CD14-positive monocyte (primary cell): ENCODE results near the gene NLRC4. TPM values are rescaled to one million over a fixed set of nuclear protein-coding genes. Genes with fewer than 3 reads are reported as not detected.

Source experiments
- DNase-seq, 3 donors: peaks; one replicate each; pipeline ENCODE4 v3.0.0-alpha.2; 2011 to 2022
- H2AFZ ChIP-seq: 2 replicates; pipeline ENCODE4 v1.6.0; 2012; ENCODE audit warnings: mild to moderate bottlenecking, low read depth, low read length, inconsistent platforms; ENCODE audit not compliant: insufficient read depth, poor library complexity, severe bottlenecking
- H3K27ac ChIP-seq, 2 donors: 1 replicate in 1 of 2; 2 replicates in 1 of 2; pipeline ENCODE4 v1.5.1; 2012 to 2013; ENCODE audit warnings: low read length in 2 of 2, control low read depth in 1 of 2, inconsistent platforms in 1 of 2, low read depth in 1 of 2, mild to moderate bottlenecking in 1 of 2
- H3K27me3 ChIP-seq, 2 donors: one replicate each; pipeline versions ENCODE4 v1.6.0 to v1.6.1; 2011 to 2013; ENCODE audit warnings: low read length in 2 of 2; ENCODE audit not compliant: control insufficient read depth in 2 of 2, insufficient read depth in 2 of 2
- H3K36me3 ChIP-seq, 2 donors: replicated peaks in 1 of 2; 1 replicate in 1 of 2; 2 replicates in 1 of 2; pipeline versions ENCODE4 v1.5.1 to v1.6.1; 2012 to 2013; ENCODE audit warnings: low read length in 2 of 2, control low read depth in 1 of 2, inconsistent platforms in 1 of 2, mild to moderate bottlenecking in 1 of 2; ENCODE audit not compliant: insufficient read depth in 2 of 2, control insufficient read depth in 1 of 2
- H3K4me1 ChIP-seq, 2 donors: 1 replicate in 1 of 2; 2 replicates in 1 of 2; pipeline versions ENCODE4 v1.5.1 to v1.6.1; 2012 to 2013; ENCODE audit warnings: low read length in 2 of 2, control low read depth in 1 of 2, inconsistent platforms in 1 of 2, mild to moderate bottlenecking in 1 of 2, moderate library complexity in 1 of 2; ENCODE audit not compliant: insufficient read depth in 2 of 2, control insufficient read depth in 1 of 2
- H3K4me2 ChIP-seq: replicated peaks from 2 replicates; pipeline ENCODE3; 2012; ENCODE audit warnings: low read length, moderate library complexity, mild to moderate bottlenecking; ENCODE audit not compliant: poor library complexity, severe bottlenecking; ENCODE audit errors: extremely low read depth
- H3K4me3 ChIP-seq, 3 experiments: fragments of 200-600 bp in 1 of 3; sonication (generic) in 1 of 3; replicated peaks in 1 of 3; 1 replicate in 2 of 3; 2 replicates in 1 of 3; pipeline ENCODE4 v1.5.1; 2011 to 2013; ENCODE audit warnings: low read length in 3 of 3, mild to moderate bottlenecking in 3 of 3, control low read depth in 2 of 3, low read depth in 2 of 3, inconsistent platforms in 1 of 3, moderate library complexity in 1 of 3
- H3K79me2 ChIP-seq: 2 replicates; pipeline ENCODE4 v1.6.0; 2012; ENCODE audit warnings: mild to moderate bottlenecking, control low read depth, inconsistent platforms, low read length, moderate library complexity; ENCODE audit not compliant: insufficient read depth
- H3K9ac ChIP-seq: 2 replicates; pipeline ENCODE4 v1.6.0; 2017; ENCODE audit warnings: low read length, mild to moderate bottlenecking; ENCODE audit not compliant: insufficient read depth, poor library complexity, severe bottlenecking
- H3K9me3 ChIP-seq, 2 donors: replicated peaks in 1 of 2; 1 replicate in 1 of 2; 2 replicates in 1 of 2; pipeline versions ENCODE4 v1.5.1 to v1.6.1; 2012 to 2013; ENCODE audit warnings: low read length in 2 of 2, control low read depth in 1 of 2; ENCODE audit not compliant: control insufficient read depth in 1 of 2, insufficient read depth in 1 of 2
- H4K20me1 ChIP-seq: 2 replicates; pipeline ENCODE4 v1.6.0; 2012; ENCODE audit warnings: mild to moderate bottlenecking, low read length, control low read depth, moderate library complexity; ENCODE audit not compliant: insufficient read depth
- H3K27ac Mint-ChIP-seq, 7 donors: one replicate each; pipeline ENCODE4 v1.8.0; 2020; ENCODE audit warnings: mild to moderate bottlenecking in 7 of 7, mixed read lengths in 7 of 7, moderate library complexity in 6 of 7, inconsistent platforms in 2 of 7
- H3K27me3 Mint-ChIP-seq, 3 donors: one replicate each; pipeline ENCODE4 v1.8.0; 2021 to 2022; ENCODE audit warnings: low read depth in 3 of 3, mild to moderate bottlenecking in 3 of 3, mixed read lengths in 3 of 3, moderate library complexity in 3 of 3, inconsistent platforms in 1 of 3
- H3K36me3 Mint-ChIP-seq, 2 donors: one replicate each; pipeline ENCODE4 v1.8.0; 2020; ENCODE audit warnings: mixed read lengths in 2 of 2, inconsistent platforms in 1 of 2, mild to moderate bottlenecking in 1 of 2
- H3K4me1 Mint-ChIP-seq: one replicate; pipeline ENCODE4 v1.8.0; 2020; ENCODE audit warnings: mild to moderate bottlenecking, mixed read lengths
- H3K4me3 Mint-ChIP-seq, 2 donors: one replicate each; pipeline ENCODE4 v1.8.0; 2020; ENCODE audit warnings: mild to moderate bottlenecking in 2 of 2, mixed read lengths in 2 of 2, moderate library complexity in 1 of 2
- H3K9me3 Mint-ChIP-seq, 7 donors: one replicate each; pipeline ENCODE4 v1.8.0; 2020 to 2022; ENCODE audit warnings: mixed read lengths in 7 of 7, mild to moderate bottlenecking in 6 of 7, moderate library complexity in 6 of 7, inconsistent platforms in 2 of 7
- WGBS: methylation state at CpG from one replicate; pipeline ENCODE4 v1.1.5; 2013; ENCODE audit warnings: missing lambda C conversion rate; ENCODE audit not compliant: insufficient coverage; 5-methylcytosine and 5-hydroxymethylcytosine counted together
- intact Hi-C, 2 donors: fragments of 100-400 bp; cut with micrococcal nuclease; formaldehyde crosslinking; loops; one replicate each; pipeline versions ENCODE4 v1.15.0 to v1.15.1; 2023
- polyA minus RNA-seq: library from RNA; depleted of rRNA, polyadenylated mRNA; stranded (reverse); fragments of >200 nt; gene quantifications from 2 replicates; pipeline ENCODE4 v1.2.3, GENCODE V29; 2012
- polyA plus RNA-seq, 3 donors: library from polyadenylated mRNA; depleted of rRNA in 1 of 3; unstranded in 2 of 3; stranded (reverse) in 1 of 3; fragments of 300-500 nt in 2 of 3; fragments of >200 nt in 1 of 3; fragmentation: Illumina TruSeq in 2 of 3; gene quantifications; 1 replicate in 2 of 3; 2 replicates in 1 of 3; pipeline ENCODE4 v1.2.3, GENCODE V29; 2012 to 2021
- total RNA-seq, 12 experiments: library from RNA in 1 of 12; stranded (reverse) in 1 of 12; fragments of 120-200 nt in 1 of 12; gene quantifications; one replicate each; pipeline ENCODE4 v1.2.4 and lab custom pipeline; 2013 to 2026; ENCODE audit warnings: mixed read lengths in 6 of 12, inconsistent platforms in 1 of 12
- TF ChIP-seq, protein P1 (sequence below): fragments of 200-600 bp; IDR thresholded peaks from one replicate; pipeline ENCODE4 v1.8.0; 2022; ENCODE audit warnings: antibody characterized with exemption, mild to moderate bottlenecking

Gene NLRC4, protein sequence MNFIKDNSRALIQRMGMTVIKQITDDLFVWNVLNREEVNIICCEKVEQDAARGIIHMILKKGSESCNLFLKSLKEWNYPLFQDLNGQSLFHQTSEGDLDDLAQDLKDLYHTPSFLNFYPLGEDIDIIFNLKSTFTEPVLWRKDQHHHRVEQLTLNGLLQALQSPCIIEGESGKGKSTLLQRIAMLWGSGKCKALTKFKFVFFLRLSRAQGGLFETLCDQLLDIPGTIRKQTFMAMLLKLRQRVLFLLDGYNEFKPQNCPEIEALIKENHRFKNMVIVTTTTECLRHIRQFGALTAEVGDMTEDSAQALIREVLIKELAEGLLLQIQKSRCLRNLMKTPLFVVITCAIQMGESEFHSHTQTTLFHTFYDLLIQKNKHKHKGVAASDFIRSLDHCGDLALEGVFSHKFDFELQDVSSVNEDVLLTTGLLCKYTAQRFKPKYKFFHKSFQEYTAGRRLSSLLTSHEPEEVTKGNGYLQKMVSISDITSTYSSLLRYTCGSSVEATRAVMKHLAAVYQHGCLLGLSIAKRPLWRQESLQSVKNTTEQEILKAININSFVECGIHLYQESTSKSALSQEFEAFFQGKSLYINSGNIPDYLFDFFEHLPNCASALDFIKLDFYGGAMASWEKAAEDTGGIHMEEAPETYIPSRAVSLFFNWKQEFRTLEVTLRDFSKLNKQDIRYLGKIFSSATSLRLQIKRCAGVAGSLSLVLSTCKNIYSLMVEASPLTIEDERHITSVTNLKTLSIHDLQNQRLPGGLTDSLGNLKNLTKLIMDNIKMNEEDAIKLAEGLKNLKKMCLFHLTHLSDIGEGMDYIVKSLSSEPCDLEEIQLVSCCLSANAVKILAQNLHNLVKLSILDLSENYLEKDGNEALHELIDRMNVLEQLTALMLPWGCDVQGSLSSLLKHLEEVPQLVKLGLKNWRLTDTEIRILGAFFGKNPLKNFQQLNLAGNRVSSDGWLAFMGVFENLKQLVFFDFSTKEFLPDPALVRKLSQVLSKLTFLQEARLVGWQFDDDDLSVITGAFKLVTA
- total RNA-seq (2013): 103 TPM
- polyA plus RNA-seq: 10 to 100 TPM; 18.8 to 38.3 (median 27.3) TPM
- 28.1 and 43.2 TPM in 2 replicates for polyA minus RNA-seq
- total RNA-seq (lab: John Stamatoyannopoulos, UW): 3.9 to 63.8 (median 29.7) reads per million in 11 experiments

DNA sequence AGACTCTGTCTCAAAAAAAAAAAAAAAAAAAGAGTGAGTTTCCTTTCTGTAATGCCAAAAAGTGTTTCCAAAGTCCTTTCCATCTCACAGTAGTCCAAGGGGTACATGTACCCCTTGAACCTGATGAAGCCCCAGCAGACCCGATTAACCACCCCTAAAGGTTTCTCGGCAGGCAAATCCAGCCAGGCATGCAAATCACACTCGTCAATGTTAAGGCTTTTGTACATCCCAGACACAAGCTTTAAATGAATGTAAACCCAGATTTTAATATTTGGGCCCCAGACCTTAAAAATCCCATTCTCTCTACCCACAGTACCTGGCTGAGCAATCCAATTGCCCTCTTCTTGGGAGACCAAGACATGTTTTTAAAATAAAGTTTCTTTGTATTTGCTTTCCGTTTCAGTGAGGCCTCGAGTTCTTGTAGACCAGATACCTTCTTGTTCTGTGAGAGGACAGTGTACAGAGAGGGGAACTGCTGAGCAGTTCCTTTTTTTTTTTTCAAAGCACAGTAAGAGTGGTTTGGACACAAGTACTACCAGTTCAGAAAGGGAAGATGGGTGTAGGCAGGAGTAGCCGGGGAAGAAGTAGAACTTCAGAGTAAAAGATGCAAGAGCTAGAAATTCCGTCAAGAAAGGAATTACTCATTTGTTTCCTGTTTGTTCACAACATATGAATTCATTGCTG, at the start of gene NLRC4:
TSS of gene NLRC4 (minus strand) at position 465 of the 684 bp plus-strand sequence. CDS start 8,111 bp downstream, outside the sequence.
- Histone ChIP-seq H3K27ac (peak within 1 kb of the TSS; percentile 93 to 95), H4K20me1 (peaks cover 11% of the 10 kb centered on the region), H3K9me3 (no peaks in the 10 kb centered on the region), H3K36me3 (peaks cover 2 to 12% of the 10 kb centered on the region in 2 donors), H3K4me2 (peak within 1 kb of the TSS; percentile 99), H3K4me1 (peaks cover 47 to 66% of the 10 kb centered on the region in 2 donors), H2AFZ (peak within 1 kb of the TSS; percentile 39), H3K27me3 (no peaks in the 10 kb centered on the region), H3K79me2 (peaks cover 55% of the 10 kb centered on the region), H3K4me3 (peak within 1 kb of the TSS; percentile 67 to 99 (median 86)), H3K9ac (peak within 1 kb of the TSS; percentile 80)
- Mint-ChIP-seq H3K4me3 (peak within 1 kb of the TSS; percentile 86 to 96), H3K4me1 (peaks cover 62% of the 10 kb centered on the region), H3K36me3 (peaks cover 12 to 30% of the 10 kb centered on the region in 2 donors), H3K9me3 (peaks cover 0 to 2% (median 0%) of the 10 kb centered on the region in 7 donors), H3K27ac (peak within 1 kb of the TSS; percentile 93 to 98 (median 97)), H3K27me3 (no peaks in the 10 kb centered on the region)
- DNase-seq: peak; percentile 86 to 94 (median 93)
- TF ChIP-seq, protein P1, sequence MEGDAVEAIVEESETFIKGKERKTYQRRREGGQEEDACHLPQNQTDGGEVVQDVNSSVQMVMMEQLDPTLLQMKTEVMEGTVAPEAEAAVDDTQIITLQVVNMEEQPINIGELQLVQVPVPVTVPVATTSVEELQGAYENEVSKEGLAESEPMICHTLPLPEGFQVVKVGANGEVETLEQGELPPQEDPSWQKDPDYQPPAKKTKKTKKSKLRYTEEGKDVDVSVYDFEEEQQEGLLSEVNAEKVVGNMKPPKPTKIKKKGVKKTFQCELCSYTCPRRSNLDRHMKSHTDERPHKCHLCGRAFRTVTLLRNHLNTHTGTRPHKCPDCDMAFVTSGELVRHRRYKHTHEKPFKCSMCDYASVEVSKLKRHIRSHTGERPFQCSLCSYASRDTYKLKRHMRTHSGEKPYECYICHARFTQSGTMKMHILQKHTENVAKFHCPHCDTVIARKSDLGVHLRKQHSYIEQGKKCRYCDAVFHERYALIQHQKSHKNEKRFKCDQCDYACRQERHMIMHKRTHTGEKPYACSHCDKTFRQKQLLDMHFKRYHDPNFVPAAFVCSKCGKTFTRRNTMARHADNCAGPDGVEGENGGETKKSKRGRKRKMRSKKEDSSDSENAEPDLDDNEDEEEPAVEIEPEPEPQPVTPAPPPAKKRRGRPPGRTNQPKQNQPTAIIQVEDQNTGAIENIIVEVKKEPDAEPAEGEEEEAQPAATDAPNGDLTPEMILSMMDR: no peak
- intact Hi-C loops: loop anchor here (5.0 to 10.0 kb wide), 3 partner anchors 90 to 220 kb away; partner anchors contain the start of gene BIRC6 (in 2 of the 2)
- WGBS: no CpG with 5 or more reads among the region's 7 CpGs
